ENCODE measurements around the gene TP53I3.

The TP53I3 gene

GRCh38 chr2:24050041-24050979, 34.3 kb downstream of the TP53I3 start:
- 2% methylated on average over 44 of the region's 47 CpGs for WGBS
- Histone ChIP-seq H2AFZ (ENCODE audit: low read depth, low read length) (peak overlapping the region; percentile 76), H3K9ac (ENCODE audit: low read length) (peak overlapping the region; percentile 58), H2BK120ac (ENCODE audit: low read depth, low read length) (peak overlapping the region; percentile 77), H3K4me1 (ENCODE audit: control insufficient read depth, insufficient read depth, low read depth, low read length) (peaks cover 6% of the 10 kb centered on the region), H3K79me1 (replicated peaks; ENCODE audit: low read length, poor library complexity, severe bottlenecking) (peaks cover 8% of the 10 kb centered on the region), H3K4ac (ENCODE audit: low read depth in 1 of 2, low read length in 2 of 2) (peak overlapping the region in 1 of 2 experiments; percentile 32), H3K18ac (ENCODE audit: low read depth in 1 of 2, low read length in 2 of 2) (no peak overlapping the region), H4K8ac (ENCODE audit: low read length) (no peak overlapping the region), H2BK15ac (ENCODE audit: low read depth, poor library complexity, severe bottlenecking) (no peak overlapping the region), H3K27ac (ENCODE audit: low read length, poor library complexity, severe bottlenecking) (no peak overlapping the region), H3K14ac (ENCODE audit: low read length in 2 of 2) (no peak overlapping the region), H3K9me3 (ENCODE audit: control insufficient read depth, low read length) (no peaks in the 10 kb centered on the region), H2BK5ac (ENCODE audit: low read depth, low read length, poor library complexity, severe bottlenecking) (no peak overlapping the region), H3K4me3 (ENCODE audit: insufficient read depth in 1 of 2, low read depth in 1 of 2, low read length in 2 of 2) (peak overlapping the region; percentile 65 to 77), H3K27me3 (ENCODE audit: control insufficient read depth in 1 of 2, insufficient read depth in 1 of 2, low read length in 2 of 2) (no peaks in the 10 kb centered on the region), H4K91ac (ENCODE audit: low read length) (no peak overlapping the region), H2BK12ac (ENCODE audit: low read length in 2 of 2) (no peak overlapping the region), H3K23ac (ENCODE audit: low read length in 2 of 2) (no peak overlapping the region), H3K4me2 (ENCODE audit: low read length, poor library complexity, severe bottlenecking) (peak overlapping the region; percentile 87), H2AK5ac (ENCODE audit: low read length, severe bottlenecking) (no peak overlapping the region), H3K36me3 (ENCODE audit: control insufficient read depth in 1 of 2, insufficient read depth in 2 of 2, low read depth in 1 of 2, low read length in 2 of 2) (peaks cover 0 to 12% of the 10 kb centered on the region in 2 experiments)
- peak; percentile 34 for DNase-seq

GRCh38 chr2:24049485-24050021, 35.1 kb downstream of the TP53I3 start, which contains the start of gene FKBP1B:
Gene FKBP1B, plus strand, starts transcription at chr2:24049741. Its CDS starts 109 bp downstream, at chr2:24049850.
- Histone ChIP-seq H3K79me1 (replicated peaks; ENCODE audit: low read length, poor library complexity, severe bottlenecking) (peaks cover 8% of the 10 kb centered on the region), H3K4me3 (ENCODE audit: insufficient read depth in 1 of 2, low read depth in 1 of 2, low read length in 2 of 2) (peak within 1 kb of the TSS; percentile 65 to 77), H4K91ac (ENCODE audit: low read length) (no peak within 1 kb of the TSS), H2BK12ac (ENCODE audit: low read length in 2 of 2) (no peak within 1 kb of the TSS), H3K27ac (ENCODE audit: low read length, poor library complexity, severe bottlenecking) (no peak within 1 kb of the TSS), H2BK5ac (ENCODE audit: low read depth, low read length, poor library complexity, severe bottlenecking) (no peak within 1 kb of the TSS), H4K8ac (ENCODE audit: low read length) (no peak within 1 kb of the TSS), H3K9ac (ENCODE audit: low read length) (peak within 1 kb of the TSS; percentile 58), H2BK15ac (ENCODE audit: low read depth, poor library complexity, severe bottlenecking) (peak within 1 kb of the TSS; percentile 16), H3K18ac (ENCODE audit: low read depth in 1 of 2, low read length in 2 of 2) (no peak within 1 kb of the TSS), H2AK5ac (ENCODE audit: low read length, severe bottlenecking) (no peak within 1 kb of the TSS), H3K9me3 (ENCODE audit: control insufficient read depth, low read length) (no peaks in the 10 kb centered on the region), H3K14ac (ENCODE audit: low read length in 2 of 2) (no peak within 1 kb of the TSS), H2BK120ac (ENCODE audit: low read depth, low read length) (peak within 1 kb of the TSS; percentile 77), H2AFZ (ENCODE audit: low read depth, low read length) (peak within 1 kb of the TSS; percentile 76), H3K4me2 (ENCODE audit: low read length, poor library complexity, severe bottlenecking) (peak within 1 kb of the TSS; percentile 87), H3K4ac (ENCODE audit: low read depth in 1 of 2, low read length in 2 of 2) (peak within 1 kb of the TSS in 1 of 2 experiments; percentile 32), H3K36me3 (ENCODE audit: control insufficient read depth in 1 of 2, insufficient read depth in 2 of 2, low read depth in 1 of 2, low read length in 2 of 2) (peaks cover 0 to 8% of the 10 kb centered on the region in 2 experiments), H3K4me1 (ENCODE audit: control insufficient read depth, insufficient read depth, low read depth, low read length) (peaks cover 6% of the 10 kb centered on the region), H3K27me3 (ENCODE audit: control insufficient read depth in 1 of 2, insufficient read depth in 1 of 2, low read length in 2 of 2) (no peaks in the 10 kb centered on the region), H3K23ac (ENCODE audit: low read length in 2 of 2) (no peak within 1 kb of the TSS)
- WGBS: 0% methylated on average over 45 of the region's 52 CpGs
- peak; percentile 58 for DNase-seq

- no peak for DNase-seq
- Histone ChIP-seq H4K91ac (ENCODE audit: low read length) (no peak overlapping the region), H3K4ac (ENCODE audit: low read depth in 1 of 2, low read length in 2 of 2) (no peak overlapping the region), H3K36me3 (ENCODE audit: control insufficient read depth in 1 of 2, insufficient read depth in 2 of 2, low read depth in 1 of 2, low read length in 2 of 2) (peaks cover 0 to 3% of the 10 kb centered on the region in 2 experiments), H3K4me2 (ENCODE audit: low read length, poor library complexity, severe bottlenecking) (peak overlapping the region; percentile 87), H2AK5ac (ENCODE audit: low read length, severe bottlenecking) (no peak overlapping the region), H3K9me3 (ENCODE audit: control insufficient read depth, low read length) (no peaks in the 10 kb centered on the region), H2AFZ (ENCODE audit: low read depth, low read length) (no peak overlapping the region), H3K27me3 (ENCODE audit: control insufficient read depth in 1 of 2, insufficient read depth in 1 of 2, low read length in 2 of 2) (no peaks in the 10 kb centered on the region), H4K8ac (ENCODE audit: low read length) (no peak overlapping the region), H3K27ac (ENCODE audit: low read length, poor library complexity, severe bottlenecking) (no peak overlapping the region), H2BK120ac (ENCODE audit: low read depth, low read length) (no peak overlapping the region), H3K79me1 (replicated peaks; ENCODE audit: low read length, poor library complexity, severe bottlenecking) (peaks cover 8% of the 10 kb centered on the region), H2BK15ac (ENCODE audit: low read depth, poor library complexity, severe bottlenecking) (peak overlapping the region; percentile 16), H3K4me3 (ENCODE audit: insufficient read depth in 1 of 2, low read depth in 1 of 2, low read length in 2 of 2) (peak overlapping the region; percentile 65 to 77), H3K9ac (ENCODE audit: low read length) (peak overlapping the region; percentile 45), H3K4me1 (ENCODE audit: control insufficient read depth, insufficient read depth, low read depth, low read length) (peaks cover 6% of the 10 kb centered on the region), H3K14ac (ENCODE audit: low read length in 2 of 2) (no peak overlapping the region), H2BK5ac (ENCODE audit: low read depth, low read length, poor library complexity, severe bottlenecking) (no peak overlapping the region), H3K23ac (ENCODE audit: low read length in 2 of 2) (no peak overlapping the region), H3K18ac (ENCODE audit: low read depth in 1 of 2, low read length in 2 of 2) (no peak overlapping the region), H2BK12ac (ENCODE audit: low read length in 2 of 2) (no peak overlapping the region)
- WGBS: 75% methylated on average over 16 of the region's 23 CpGs
Measured at GRCh38 chr2:24048769-24049484, 35.7 kb downstream of the TP53I3 start.

All from mesenchymal stem cell (in vitro differentiated cells and primary cell).